Activated naive CD8-positive, alpha-beta T cell (primary cell): ENCODE measurements around the gene NPHP4.

ENCODE experiments used
- H3K27ac Mint-ChIP-seq: one replicate; pipeline ENCODE4 v1.8.0; 2021; ENCODE audit warnings: mixed read lengths
- H3K27me3 Mint-ChIP-seq: one replicate; pipeline ENCODE4 v1.8.0; 2021; ENCODE audit warnings: mixed read lengths
- H3K36me3 Mint-ChIP-seq: one replicate; pipeline ENCODE4 v1.8.0; 2021; ENCODE audit warnings: mixed read lengths
- H3K4me1 Mint-ChIP-seq: one replicate; pipeline ENCODE4 v1.8.0; 2021; ENCODE audit warnings: low read depth, mixed read lengths
- H3K4me3 Mint-ChIP-seq: one replicate; pipeline ENCODE4 v1.8.0; 2021; ENCODE audit warnings: mild to moderate bottlenecking, mixed read lengths
- H3K9me3 Mint-ChIP-seq: one replicate; pipeline ENCODE4 v1.8.0; 2021; ENCODE audit warnings: low read depth, mixed read lengths

Gene NPHP4

GRCh38 chr1:5966543-5967205 lies 25.6 kb downstream of the NPHP4 start:
- no peaks in the 10 kb centered on the region for H3K27me3 Mint-ChIP-seq
- H3K4me1 Mint-ChIP-seq = no peaks in the 10 kb centered on the region
- no peak overlapping the region for H3K27ac Mint-ChIP-seq
- no peaks in the 10 kb centered on the region for H3K36me3 Mint-ChIP-seq
- no peaks in the 10 kb centered on the region for H3K9me3 Mint-ChIP-seq
- no peak overlapping the region for H3K4me3 Mint-ChIP-seq

- Mint-ChIP-seq H3K27me3 (no peaks in the 10 kb centered on the region), H3K4me1 (no peaks in the 10 kb centered on the region), H3K4me3 (no peak overlapping the region), H3K27ac (no peak overlapping the region), H3K36me3 (peaks cover 7% of the 10 kb centered on the region), H3K9me3 (no peaks in the 10 kb centered on the region)
Observed at GRCh38 chr1:5965586-5966131, 26.6 kb downstream of the NPHP4 start.

- no peak overlapping the region for H3K4me3 Mint-ChIP-seq
Observed at GRCh38 chr1:5962265-5963105, 29.7 kb downstream of the NPHP4 start.

GRCh38 chr1:5961601-5962000 lies 30.6 kb downstream of the NPHP4 start:
- Mint-ChIP-seq H3K4me1 (no peaks in the 10 kb centered on the region), H3K27me3 (no peaks in the 10 kb centered on the region), H3K4me3 (no peak overlapping the region), H3K36me3 (peaks cover 8% of the 10 kb centered on the region), H3K9me3 (no peaks in the 10 kb centered on the region), H3K27ac (no peak overlapping the region)

More at GRCh38 chr1:5962265-5963105, 29.7 kb downstream of the NPHP4 start:
- H3K27ac Mint-ChIP-seq = no peak overlapping the region
- H3K27me3 Mint-ChIP-seq = no peaks in the 10 kb centered on the region
- H3K9me3 Mint-ChIP-seq = no peaks in the 10 kb centered on the region
- no peaks in the 10 kb centered on the region for H3K4me1 Mint-ChIP-seq
- H3K36me3 Mint-ChIP-seq = peaks cover 8% of the 10 kb centered on the region

GRCh38 chr1:5960336-5960735 lies 31.9 kb downstream of the NPHP4 start:
- Mint-ChIP-seq H3K27ac (no peak overlapping the region), H3K4me3 (no peak overlapping the region), H3K4me1 (peaks cover 3% of the 10 kb centered on the region), H3K36me3 (peaks cover 12% of the 10 kb centered on the region), H3K27me3 (no peaks in the 10 kb centered on the region), H3K9me3 (no peaks in the 10 kb centered on the region)

GRCh38 chr1:5959667-5960230 lies 32.5 kb downstream of the NPHP4 start:
- no peak overlapping the region for H3K27ac Mint-ChIP-seq
- H3K36me3 Mint-ChIP-seq = peaks cover 15% of the 10 kb centered on the region

GRCh38 chr1:5959087-5959486 lies 33.1 kb downstream of the NPHP4 start:
- Mint-ChIP-seq H3K27ac (no peak overlapping the region), H3K36me3 (peaks cover 19% of the 10 kb centered on the region), H3K4me3 (no peak overlapping the region), H3K4me1 (peaks cover 14% of the 10 kb centered on the region), H3K9me3 (no peaks in the 10 kb centered on the region), H3K27me3 (no peaks in the 10 kb centered on the region)

More at GRCh38 chr1:5959667-5960230, 32.5 kb downstream of the NPHP4 start:
- Mint-ChIP-seq H3K4me3 (no peak overlapping the region), H3K9me3 (no peaks in the 10 kb centered on the region), H3K4me1 (peaks cover 9% of the 10 kb centered on the region), H3K27me3 (no peaks in the 10 kb centered on the region)

- H3K36me3 Mint-ChIP-seq = peaks cover 21% of the 10 kb centered on the region
- no peak overlapping the region for H3K27ac Mint-ChIP-seq
- H3K27me3 Mint-ChIP-seq = no peaks in the 10 kb centered on the region
- H3K4me3 Mint-ChIP-seq = no peak overlapping the region
- no peaks in the 10 kb centered on the region for H3K9me3 Mint-ChIP-seq
- peaks cover 14% of the 10 kb centered on the region for H3K4me1 Mint-ChIP-seq
Observed at GRCh38 chr1:5956022-5956830, 36.0 kb downstream of the NPHP4 start.

GRCh38 chr1:5955479-5955977 lies 36.7 kb downstream of the NPHP4 start:
- Mint-ChIP-seq H3K27ac (no peak overlapping the region), H3K36me3 (peaks cover 15% of the 10 kb centered on the region), H3K27me3 (no peaks in the 10 kb centered on the region), H3K4me1 (peaks cover 14% of the 10 kb centered on the region), H3K9me3 (no peaks in the 10 kb centered on the region), H3K4me3 (no peak overlapping the region)

GRCh38 chr1:5954964-5955363 lies 37.3 kb downstream of the NPHP4 start:
- peaks cover 15% of the 10 kb centered on the region for H3K36me3 Mint-ChIP-seq
- H3K27ac Mint-ChIP-seq = no peak overlapping the region
- peaks cover 14% of the 10 kb centered on the region for H3K4me1 Mint-ChIP-seq
- no peaks in the 10 kb centered on the region for H3K9me3 Mint-ChIP-seq
- no peak overlapping the region for H3K4me3 Mint-ChIP-seq
- H3K27me3 Mint-ChIP-seq = no peaks in the 10 kb centered on the region

GRCh38 chr1:5953386-5953785 lies 38.8 kb downstream of the NPHP4 start:
- H3K27me3 Mint-ChIP-seq = no peaks in the 10 kb centered on the region
- no peaks in the 10 kb centered on the region for H3K9me3 Mint-ChIP-seq
- peaks cover 14% of the 10 kb centered on the region for H3K4me1 Mint-ChIP-seq
- H3K4me3 Mint-ChIP-seq = no peak overlapping the region
- peaks cover 15% of the 10 kb centered on the region for H3K36me3 Mint-ChIP-seq
- H3K27ac Mint-ChIP-seq = no peak overlapping the region

GRCh38 chr1:5951846-5952410 lies 40.3 kb downstream of the NPHP4 start:
- H3K27ac Mint-ChIP-seq = no peak overlapping the region
- H3K9me3 Mint-ChIP-seq = no peaks in the 10 kb centered on the region
- no peak overlapping the region for H3K4me3 Mint-ChIP-seq
- H3K36me3 Mint-ChIP-seq = peaks cover 17% of the 10 kb centered on the region
- H3K27me3 Mint-ChIP-seq = no peaks in the 10 kb centered on the region
- peaks cover 14% of the 10 kb centered on the region for H3K4me1 Mint-ChIP-seq

- no peak overlapping the region for H3K27ac Mint-ChIP-seq
- H3K9me3 Mint-ChIP-seq = no peaks in the 10 kb centered on the region
- peaks cover 17% of the 10 kb centered on the region for H3K36me3 Mint-ChIP-seq
- H3K4me1 Mint-ChIP-seq = peaks cover 14% of the 10 kb centered on the region
- no peaks in the 10 kb centered on the region for H3K27me3 Mint-ChIP-seq
- no peak overlapping the region for H3K4me3 Mint-ChIP-seq
Observed at GRCh38 chr1:5950994-5951785, 41.0 kb downstream of the NPHP4 start.
